Neural progenitor cell (in vitro differentiated cells): ENCODE results near the gene HSD17B2. TPM values are rescaled to one million over a fixed set of nuclear protein-coding genes. Genes with fewer than 3 reads are reported as not detected.

Source experiments
- DNase-seq: peaks from one replicate; pipeline ENCODE4 v3.0.0-alpha.2; 2016; ENCODE audit warnings: low spot score
- H2AFZ ChIP-seq: fragments of 200-600 bp; sonication (generic); replicated peaks from 2 replicates; pipeline ENCODE4 v1.6.1; 2016; ENCODE audit warnings: antibody characterized with exemption
- H3F3A ChIP-seq: fragments of 200-600 bp; sonication (generic); 2 replicates; pipeline ENCODE4 v1.6.1; 2016; ENCODE audit warnings: antibody characterized with exemption, low read depth
- H3K27ac ChIP-seq: fragments of 200-600 bp; sonication (generic); 2 replicates; pipeline ENCODE4 v1.5.1; 2016; ENCODE audit warnings: mild to moderate bottlenecking
- H3K27me3 ChIP-seq: fragments of 200-600 bp; sonication (generic); 2 replicates; pipeline ENCODE4 v1.6.1; 2016; ENCODE audit warnings: mild to moderate bottlenecking, moderate library complexity
- H3K36me3 ChIP-seq: fragments of 200-600 bp; sonication (generic); 2 replicates; pipeline ENCODE4 v1.5.1; 2016
- H3K4me1 ChIP-seq: fragments of 200-600 bp; sonication (generic); 2 replicates; pipeline ENCODE4 v1.6.1; 2016; ENCODE audit warnings: mixed run types
- H3K4me2 ChIP-seq: fragments of 200-600 bp; sonication (generic); 2 replicates; pipeline ENCODE4 v1.6.1; 2016
- H3K4me3 ChIP-seq: fragments of 200-600 bp; sonication (generic); 2 replicates; pipeline ENCODE4 v1.5.1; 2016
- H3K79me2 ChIP-seq: fragments of 200-600 bp; sonication (generic); 2 replicates; pipeline ENCODE4 v1.6.1; 2016; ENCODE audit warnings: low read depth
- H3K9ac ChIP-seq: fragments of 200-600 bp; sonication (generic); 2 replicates; pipeline ENCODE4 v1.6.1; 2016
- H3K9me3 ChIP-seq: fragments of 200-600 bp; sonication (generic); 2 replicates; pipeline ENCODE4 v1.5.1; 2016; ENCODE audit warnings: low read depth
- H4K20me1 ChIP-seq: fragments of 200-600 bp; sonication (generic); 2 replicates; pipeline ENCODE4 v1.6.1; 2016; ENCODE audit warnings: low read depth
- H3K27ac Mint-ChIP-seq: 3 replicates; pipeline ENCODE4 v1.8.0; 2021; ENCODE audit warnings: mixed read lengths
- H3K27me3 Mint-ChIP-seq: 2 replicates; pipeline ENCODE4 v1.8.0; 2022; ENCODE audit warnings: low read depth, mild to moderate bottlenecking, inconsistent platforms, moderate library complexity, mixed read lengths; ENCODE audit not compliant: insufficient read depth
- H3K36me3 Mint-ChIP-seq: 3 replicates; pipeline ENCODE4 v1.8.0; 2021; ENCODE audit warnings: mixed read lengths
- H3K4me1 Mint-ChIP-seq: 3 replicates; pipeline ENCODE4 v1.8.0; 2021; ENCODE audit warnings: mixed read lengths
- H3K4me3 Mint-ChIP-seq: 3 replicates; pipeline ENCODE4 v1.8.0; 2021; ENCODE audit warnings: mild to moderate bottlenecking, moderate library complexity, mixed read lengths
- H3K9me3 Mint-ChIP-seq: 3 replicates; pipeline ENCODE4 v1.8.0; 2020; ENCODE audit warnings: mixed read lengths
- CTCF ChIP-seq: fragments of 200-600 bp; sonication (generic); IDR thresholded peaks from 2 replicates; pipeline ENCODE4 v1.5.1; 2017; ENCODE audit warnings: antibody characterized with exemption, mild to moderate bottlenecking
- EZH2 ChIP-seq: fragments of 200-600 bp; sonication (generic); IDR thresholded peaks from 2 replicates; pipeline ENCODE4 v1.6.1; 2017; ENCODE audit warnings: antibody characterized with exemption, mild to moderate bottlenecking, moderate library complexity
- EZH2phosphoT487 ChIP-seq: fragments of 200-600 bp; sonication (generic); IDR thresholded peaks from 2 replicates; pipeline ENCODE4 v1.6.1; 2017; ENCODE audit warnings: antibody characterized with exemption
- total RNA-seq: library from RNA; depleted of rRNA; stranded (reverse); fragments of >200 nt; gene quantifications from 2 replicates; pipeline ENCODE4 v1.2.3, GENCODE V29; 2015; ENCODE audit warnings: low replicate concordance

Gene HSD17B2
- total RNA-seq, 1 donor from 2014 or later = not detected

GRCh38 chr16:82005027-82005830, 29.8 kb upstream of the HSD17B2 start:
- Histone ChIP-seq H3K27ac (no peak overlapping the region), H3K79me2 (no peaks in the 10 kb centered on the region), H3K4me1 (peaks cover 4% of the 10 kb centered on the region), H2AFZ (no peak overlapping the region), H3K9ac (no peak overlapping the region), H4K20me1 (no peaks in the 10 kb centered on the region), H3K27me3 (no peaks in the 10 kb centered on the region), H3K9me3 (peaks cover 4% of the 10 kb centered on the region), H3F3A (no peaks in the 10 kb centered on the region), H3K36me3 (no peaks in the 10 kb centered on the region), H3K4me2 (no peak overlapping the region), H3K4me3 (no peak overlapping the region)
- peaks cover 12% of the 10 kb centered on the region for H3K4me1 Mint-ChIP-seq
- H3K36me3 Mint-ChIP-seq = no peaks in the 10 kb centered on the region
- H3K4me3 Mint-ChIP-seq = no peak overlapping the region
- H3K27me3 Mint-ChIP-seq = peaks cover 11% of the 10 kb centered on the region
- TF ChIP-seq CTCF = no peak
- TF ChIP-seq EZH2phosphoT487 = no peak
- TF ChIP-seq EZH2 = no peak
- peaks cover 25% of the 10 kb centered on the region for H3K9me3 Mint-ChIP-seq
- H3K27ac Mint-ChIP-seq = no peak overlapping the region
- DNase-seq = no peak

- H3K4me1 ChIP-seq = peaks cover 4% of the 10 kb centered on the region
- no peaks in the 10 kb centered on the region for H3K36me3 ChIP-seq
- H3K9ac ChIP-seq = no peak overlapping the region
- no peaks in the 10 kb centered on the region for H4K20me1 ChIP-seq
- H3K27ac ChIP-seq = no peak overlapping the region
- no peak overlapping the region for H3K27ac Mint-ChIP-seq
- peaks cover 12% of the 10 kb centered on the region for H3K4me1 Mint-ChIP-seq
- no peak for DNase-seq
- H3F3A ChIP-seq = no peaks in the 10 kb centered on the region
- no peak overlapping the region for H3K4me3 Mint-ChIP-seq
- no peak for TF ChIP-seq CTCF
- H3K4me3 ChIP-seq = no peak overlapping the region
- no peak overlapping the region for H2AFZ ChIP-seq
- peaks cover 15% of the 10 kb centered on the region for H3K27me3 Mint-ChIP-seq
- no peaks in the 10 kb centered on the region for H3K79me2 ChIP-seq
- peaks cover 6% of the 10 kb centered on the region for H3K9me3 ChIP-seq
- H3K4me2 ChIP-seq = no peak overlapping the region
- H3K27me3 ChIP-seq = no peaks in the 10 kb centered on the region
- no peaks in the 10 kb centered on the region for H3K36me3 Mint-ChIP-seq
- H3K9me3 Mint-ChIP-seq = peaks cover 33% of the 10 kb centered on the region
Observed at GRCh38 chr16:82006036-82006435, 29.0 kb upstream of the HSD17B2 start.

GRCh38 chr16:82007189-82007588, 27.9 kb upstream of the HSD17B2 start:
- peaks cover 17% of the 10 kb centered on the region for H3K27me3 Mint-ChIP-seq
- peaks cover 12% of the 10 kb centered on the region for H3K4me1 Mint-ChIP-seq
- no peak overlapping the region for H3K4me3 ChIP-seq
- no peaks in the 10 kb centered on the region for H3K27me3 ChIP-seq
- peaks cover 41% of the 10 kb centered on the region for H3K9me3 Mint-ChIP-seq
- no peak overlapping the region for H3K4me2 ChIP-seq
- no peak for TF ChIP-seq CTCF
- no peak for TF ChIP-seq EZH2
- TF ChIP-seq EZH2phosphoT487 = no peak
- H3K36me3 Mint-ChIP-seq = peaks cover 2% of the 10 kb centered on the region
- H2AFZ ChIP-seq = no peak overlapping the region
- H3K9me3 ChIP-seq = peaks cover 6% of the 10 kb centered on the region
- no peak overlapping the region for H3K4me3 Mint-ChIP-seq
- H3K79me2 ChIP-seq = no peaks in the 10 kb centered on the region
- H4K20me1 ChIP-seq = no peaks in the 10 kb centered on the region
- no peak for DNase-seq
- H3K4me1 ChIP-seq = peaks cover 4% of the 10 kb centered on the region
- H3K9ac ChIP-seq = no peak overlapping the region
- H3F3A ChIP-seq = no peaks in the 10 kb centered on the region
- H3K27ac Mint-ChIP-seq = no peak overlapping the region
- no peaks in the 10 kb centered on the region for H3K36me3 ChIP-seq
- H3K27ac ChIP-seq = no peak overlapping the region
